Mammary epithelial cell (primary cell): ENCODE measurements around the gene TOM1L2.
A peak's percentile ranks its signal among the peaks of the same experiment; 100 is the strongest.

Experiments used
- EZH2 ChIP-seq: IDR thresholded peaks from 2 replicates; pipeline ENCODE4 v1.6.1; 2012; ENCODE audit warnings: low read length, inconsistent platforms, borderline replicate concordance
- TF ChIP-seq, protein P1 (sequence below), 2 donors: IDR thresholded peaks in 1 of 2; conservative IDR thresholded peaks in 1 of 2; 2 replicates each; pipeline ENCODE4 v1.5.1; 2011 to 2012; ENCODE audit warnings: inconsistent platforms in 2 of 2, low read length in 2 of 2, mild to moderate bottlenecking in 2 of 2, control low read depth in 1 of 2, low read depth in 1 of 2; ENCODE audit not compliant: insufficient read depth in 1 of 2; ENCODE audit errors: extremely low read depth in 1 of 2

DNA sequence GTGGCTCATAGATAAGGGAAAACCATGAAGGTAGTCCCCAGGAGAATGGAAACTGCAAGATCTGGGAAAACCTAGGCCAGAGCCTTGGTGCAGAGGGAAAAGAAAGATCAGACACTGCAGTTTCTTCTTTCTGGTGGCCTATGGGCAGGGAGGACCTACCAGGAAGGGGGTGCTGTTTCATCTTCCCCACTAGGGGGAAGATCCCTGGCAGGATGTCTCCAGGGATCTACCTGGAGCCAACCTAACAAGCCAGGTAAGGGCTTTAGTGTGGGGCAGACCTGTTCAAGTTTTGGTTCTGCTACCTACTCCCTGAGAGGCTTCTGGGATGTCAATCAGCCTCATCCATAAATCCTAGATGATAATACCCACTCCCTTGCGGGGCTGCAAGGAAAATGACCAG is 21.4 kb downstream of the TOM1L2 start:
- TF ChIP-seq, protein P1, sequence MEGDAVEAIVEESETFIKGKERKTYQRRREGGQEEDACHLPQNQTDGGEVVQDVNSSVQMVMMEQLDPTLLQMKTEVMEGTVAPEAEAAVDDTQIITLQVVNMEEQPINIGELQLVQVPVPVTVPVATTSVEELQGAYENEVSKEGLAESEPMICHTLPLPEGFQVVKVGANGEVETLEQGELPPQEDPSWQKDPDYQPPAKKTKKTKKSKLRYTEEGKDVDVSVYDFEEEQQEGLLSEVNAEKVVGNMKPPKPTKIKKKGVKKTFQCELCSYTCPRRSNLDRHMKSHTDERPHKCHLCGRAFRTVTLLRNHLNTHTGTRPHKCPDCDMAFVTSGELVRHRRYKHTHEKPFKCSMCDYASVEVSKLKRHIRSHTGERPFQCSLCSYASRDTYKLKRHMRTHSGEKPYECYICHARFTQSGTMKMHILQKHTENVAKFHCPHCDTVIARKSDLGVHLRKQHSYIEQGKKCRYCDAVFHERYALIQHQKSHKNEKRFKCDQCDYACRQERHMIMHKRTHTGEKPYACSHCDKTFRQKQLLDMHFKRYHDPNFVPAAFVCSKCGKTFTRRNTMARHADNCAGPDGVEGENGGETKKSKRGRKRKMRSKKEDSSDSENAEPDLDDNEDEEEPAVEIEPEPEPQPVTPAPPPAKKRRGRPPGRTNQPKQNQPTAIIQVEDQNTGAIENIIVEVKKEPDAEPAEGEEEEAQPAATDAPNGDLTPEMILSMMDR (conservative IDR thresholded peaks at IDR 0.05 in 1 of 2, IDR thresholded peaks at IDR 0.05 in 1 of 2; ENCODE audit: extremely low read depth in 1 of 2, insufficient read depth in 1 of 2, low read depth in 1 of 2, low read length in 2 of 2), result peak; percentile 57 to 69
- TF ChIP-seq EZH2, result no peak
